Liver (tissue), 9 donors: ENCODE measurements around the gene ZNF280B. TPM values are rescaled to one million over a fixed set of nuclear protein-coding genes. Genes with fewer than 3 reads are reported as not detected.

Experiments
- DNase-seq: peaks from one replicate; pipeline ENCODE4 v3.0.0-alpha.2; 2017; ENCODE audit warnings: low spot score
- H3K27ac ChIP-seq, 2 donors: one replicate each; pipeline ENCODE4 v1.7.0; 2013; ENCODE audit warnings: inconsistent platforms in 2 of 2, low read length in 2 of 2, control low read depth in 1 of 2, low read depth in 1 of 2, mild to moderate bottlenecking in 1 of 2
- H3K27me3 ChIP-seq, 4 donors: one replicate each; pipeline versions ENCODE4 v1.6.1 to v1.7.0; 2013; ENCODE audit warnings: low read length in 3 of 4, inconsistent platforms in 1 of 4, mild to moderate bottlenecking in 1 of 4, moderate library complexity in 1 of 4; ENCODE audit not compliant: control insufficient read depth in 4 of 4, insufficient read depth in 4 of 4
- H3K36me3 ChIP-seq, 4 donors: one replicate each; pipeline versions ENCODE4 v1.6.1 to v1.7.0; 2013; ENCODE audit warnings: low read length in 3 of 4, mild to moderate bottlenecking in 3 of 4, low read depth in 1 of 4, moderate library complexity in 1 of 4; ENCODE audit not compliant: control insufficient read depth in 4 of 4, insufficient read depth in 3 of 4
- H3K4me1 ChIP-seq, 4 donors: one replicate each; pipeline versions ENCODE4 v1.6.1 to v1.7.0; 2013; ENCODE audit warnings: low read length in 3 of 4, mild to moderate bottlenecking in 3 of 4, moderate library complexity in 1 of 4; ENCODE audit not compliant: control insufficient read depth in 4 of 4, insufficient read depth in 4 of 4
- H3K4me3 ChIP-seq, 3 donors: one replicate each; pipeline versions ENCODE4 v1.6.1 to v1.7.0; 2013; ENCODE audit warnings: low read length in 3 of 3, control low read depth in 1 of 3, low read depth in 1 of 3, mild to moderate bottlenecking in 1 of 3
- H3K9ac ChIP-seq, 2 donors: one replicate each; pipeline ENCODE4 v1.7.0; 2013; ENCODE audit warnings: low read length in 2 of 2, mild to moderate bottlenecking in 2 of 2, moderate library complexity in 2 of 2, control low read depth in 1 of 2, low read depth in 1 of 2
- H3K9me3 ChIP-seq, 4 donors: one replicate each; pipeline versions ENCODE4 v1.6.1 to v1.7.0; 2013; ENCODE audit warnings: low read length in 3 of 4; ENCODE audit not compliant: control insufficient read depth in 4 of 4
- ATF3 ChIP-seq: IDR thresholded peaks from 2 replicates; pipeline ENCODE4 v1.6.1; 2016; ENCODE audit warnings: antibody characterized with exemption
- CTCF ChIP-seq: fragments of 150-350 bp; IDR thresholded peaks from 2 replicates; pipeline ENCODE4 v1.5.1; 2017; ENCODE audit warnings: improper control_type of control experiment, low read depth, low read length; ENCODE audit not compliant: missing input control
- EGR1 ChIP-seq, 2 donors: IDR thresholded peaks; 2 replicates each; pipeline ENCODE4 v1.6.1; 2016 to 2018; ENCODE audit warnings: antibody characterized with exemption in 2 of 2, low read depth in 2 of 2
- FOXA1 ChIP-seq: IDR thresholded peaks from 2 replicates; pipeline ENCODE4 v1.6.1; 2016; ENCODE audit warnings: antibody characterized with exemption
- FOXA2 ChIP-seq: IDR thresholded peaks from 2 replicates; pipeline ENCODE4 v1.6.1; 2016; ENCODE audit warnings: antibody characterized with exemption
- GABPA ChIP-seq, 2 donors: IDR thresholded peaks in 1 of 2; conservative IDR thresholded peaks in 1 of 2; 2 replicates each; pipeline ENCODE4 v1.6.1; 2016; ENCODE audit warnings: antibody characterized with exemption in 2 of 2, mild to moderate bottlenecking in 1 of 2, moderate library complexity in 1 of 2
- HNF4A ChIP-seq, 2 donors: conservative IDR thresholded peaks; 2 replicates each; pipeline ENCODE4 v1.6.1; 2016; ENCODE audit warnings: antibody characterized with exemption in 2 of 2, mild to moderate bottlenecking in 2 of 2
- HNF4G ChIP-seq: IDR thresholded peaks from 2 replicates; pipeline ENCODE4 v1.6.1; 2016; ENCODE audit warnings: antibody characterized with exemption
- JUND ChIP-seq, 2 donors: IDR thresholded peaks; 2 replicates each; pipeline ENCODE4 v1.6.1; 2016; ENCODE audit warnings: antibody characterized with exemption in 2 of 2
- NR2F2 ChIP-seq: IDR thresholded peaks from 2 replicates; pipeline ENCODE4 v1.6.1; 2016; ENCODE audit warnings: antibody characterized with exemption
- RAD21 ChIP-seq, 2 donors: IDR thresholded peaks; 2 replicates each; pipeline ENCODE4 v1.6.1; 2016; ENCODE audit warnings: antibody characterized with exemption in 2 of 2, mild to moderate bottlenecking in 2 of 2
- RXRA ChIP-seq, 2 donors: IDR thresholded peaks; 2 replicates each; pipeline ENCODE4 v1.6.1; 2017 to 2018; ENCODE audit warnings: antibody characterized with exemption in 2 of 2, mild to moderate bottlenecking in 1 of 2
- SP1 ChIP-seq: IDR thresholded peaks from 2 replicates; pipeline ENCODE4 v1.6.1; 2018; ENCODE audit warnings: antibody characterized with exemption, mild to moderate bottlenecking
- TAF1 ChIP-seq: conservative IDR thresholded peaks from 2 replicates; pipeline ENCODE4 v1.6.1; 2016; ENCODE audit warnings: antibody characterized with exemption, mild to moderate bottlenecking
- YY1 ChIP-seq: IDR thresholded peaks from 2 replicates; pipeline ENCODE4 v1.6.1; 2016; ENCODE audit warnings: antibody characterized with exemption, mild to moderate bottlenecking
- WGBS: extraction: QIAGEN DNeasy Blood & Tissue Kit; methylation state at CpG from one replicate; pipeline ENCODE4 v1.1.7; 2013; 5-methylcytosine and 5-hydroxymethylcytosine counted together
- polyA plus RNA-seq, 2 donors: library from polyadenylated mRNA; stranded (reverse) in 1 of 2; unstranded in 1 of 2; fragments of 200-250 nt in 1 of 2; fragments of >200 nt in 1 of 2; fragmentation: Nextera tagmentation in 1 of 2; extraction: Ambion mirVana in 1 of 2; gene quantifications; one replicate each; pipeline versions ENCODE4 v1.2.1 to v1.2.3, GENCODE V29; 2013 to 2015
- total RNA-seq, 2 donors: library from RNA; depleted of rRNA; stranded (reverse); fragments of >200 nt; gene quantifications; one replicate each; pipeline ENCODE4 v1.2.3, GENCODE V29; 2014
- TF ChIP-seq, protein P1 (sequence below): IDR thresholded peaks from 2 replicates; pipeline ENCODE4 v1.6.1; 2016; ENCODE audit warnings: antibody characterized with exemption
- TF ChIP-seq, protein P2 (sequence below): IDR thresholded peaks from 2 replicates; pipeline ENCODE4 v1.6.1; 2016; ENCODE audit warnings: antibody characterized with exemption
- TF ChIP-seq, protein P3 (sequence below): IDR thresholded peaks from 2 replicates; pipeline ENCODE4 v1.6.1; 2016; ENCODE audit warnings: antibody characterized with exemption, mild to moderate bottlenecking
- donor health status: healthy.
- donor health status: healthy.
- donor health status: healthy.
- donor health status: healthy.
- donor health status: healthy.

The ZNF280B gene
- total and polyA plus RNA-seq, 4 donors = 0.03 to 0.84 (median 0.06) TPM

DNA sequence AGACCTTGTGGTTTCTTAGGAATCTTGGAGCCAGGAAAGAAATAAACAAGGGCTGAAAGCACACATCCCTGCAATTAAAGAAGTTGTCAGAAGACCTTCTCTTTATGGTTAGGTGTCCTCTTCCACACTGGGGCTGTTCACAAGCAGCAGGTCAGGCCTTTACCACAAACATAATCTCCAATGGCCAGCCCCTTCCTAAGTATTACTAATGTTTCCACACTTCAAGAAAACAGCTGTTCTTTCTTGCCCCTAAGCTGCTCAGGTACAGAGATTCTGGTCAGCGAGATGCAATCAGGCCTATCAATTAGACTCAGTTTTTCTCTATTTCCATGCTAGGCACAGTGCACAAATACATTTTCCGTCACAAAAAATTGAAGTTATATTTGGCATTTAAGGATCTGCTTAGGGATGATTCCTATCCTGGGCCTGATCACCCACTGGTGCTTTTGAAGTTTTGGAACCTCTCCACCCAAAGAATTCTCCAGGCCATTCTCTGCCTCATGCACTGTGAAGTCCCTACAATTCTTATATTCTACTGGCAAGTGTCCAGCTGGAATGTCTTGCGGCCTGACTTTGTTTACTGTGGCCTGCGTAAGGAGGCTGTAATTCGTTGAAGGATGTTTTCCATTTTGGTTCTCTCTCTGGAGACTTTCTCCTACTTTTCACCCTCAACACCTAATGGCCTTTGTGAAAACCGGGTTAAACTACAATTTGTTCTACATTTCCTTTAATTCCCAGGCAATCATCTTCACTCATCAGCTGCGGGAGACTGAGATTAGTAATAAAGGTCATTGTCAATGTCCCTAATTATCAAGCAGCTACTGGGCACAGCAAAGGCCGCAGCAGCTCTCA is 45.4 kb upstream of the ZNF280B start:
- Histone ChIP-seq H3K4me3 (no peak overlapping the region), H3K27ac (no peak overlapping the region), H3K9ac (no peak overlapping the region), H3K27me3 (no peaks in the 10 kb centered on the region), H3K9me3 (no peaks in the 10 kb centered on the region), H3K4me1 (no peaks in the 10 kb centered on the region), H3K36me3 (no peaks in the 10 kb centered on the region)
- DNase-seq = no peak
- WGBS = 66% methylated on average over 8 of the region's 8 CpGs
- TF ChIP-seq, protein P1, sequence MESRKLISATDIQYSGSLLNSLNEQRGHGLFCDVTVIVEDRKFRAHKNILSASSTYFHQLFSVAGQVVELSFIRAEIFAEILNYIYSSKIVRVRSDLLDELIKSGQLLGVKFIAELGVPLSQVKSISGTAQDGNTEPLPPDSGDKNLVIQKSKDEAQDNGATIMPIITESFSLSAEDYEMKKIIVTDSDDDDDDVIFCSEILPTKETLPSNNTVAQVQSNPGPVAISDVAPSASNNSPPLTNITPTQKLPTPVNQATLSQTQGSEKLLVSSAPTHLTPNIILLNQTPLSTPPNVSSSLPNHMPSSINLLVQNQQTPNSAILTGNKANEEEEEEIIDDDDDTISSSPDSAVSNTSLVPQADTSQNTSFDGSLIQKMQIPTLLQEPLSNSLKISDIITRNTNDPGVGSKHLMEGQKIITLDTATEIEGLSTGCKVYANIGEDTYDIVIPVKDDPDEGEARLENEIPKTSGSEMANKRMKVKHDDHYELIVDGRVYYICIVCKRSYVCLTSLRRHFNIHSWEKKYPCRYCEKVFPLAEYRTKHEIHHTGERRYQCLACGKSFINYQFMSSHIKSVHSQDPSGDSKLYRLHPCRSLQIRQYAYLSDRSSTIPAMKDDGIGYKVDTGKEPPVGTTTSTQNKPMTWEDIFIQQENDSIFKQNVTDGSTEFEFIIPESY = no peak
- TF ChIP-seq GABPA (IDR thresholded peaks at IDR 0.05 in 1 of 2, conservative IDR thresholded peaks at IDR 0.05 in 1 of 2) (no peak), HNF4G (no peak), FOXA2 (no peak), RAD21 (IDR thresholded peaks at IDR 0.05) (no peak), CTCF (no peak), NR2F2 (no peak), RXRA (IDR thresholded peaks at IDR 0.05) (no peak), FOXA1 (no peak), HNF4A (conservative IDR thresholded peaks at IDR 0.05) (no peak), YY1 (no peak), SP1 (no peak), TAF1 (no peak), ATF3 (no peak), EGR1 (IDR thresholded peaks at IDR 0.05; ENCODE audit: low read depth in 2 of 2) (no peak), JUND (IDR thresholded peaks at IDR 0.05) (no peak)
- TF ChIP-seq, protein P2, sequence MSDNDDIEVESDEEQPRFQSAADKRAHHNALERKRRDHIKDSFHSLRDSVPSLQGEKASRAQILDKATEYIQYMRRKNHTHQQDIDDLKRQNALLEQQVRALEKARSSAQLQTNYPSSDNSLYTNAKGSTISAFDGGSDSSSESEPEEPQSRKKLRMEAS = no peak
- TF ChIP-seq, protein P3, sequence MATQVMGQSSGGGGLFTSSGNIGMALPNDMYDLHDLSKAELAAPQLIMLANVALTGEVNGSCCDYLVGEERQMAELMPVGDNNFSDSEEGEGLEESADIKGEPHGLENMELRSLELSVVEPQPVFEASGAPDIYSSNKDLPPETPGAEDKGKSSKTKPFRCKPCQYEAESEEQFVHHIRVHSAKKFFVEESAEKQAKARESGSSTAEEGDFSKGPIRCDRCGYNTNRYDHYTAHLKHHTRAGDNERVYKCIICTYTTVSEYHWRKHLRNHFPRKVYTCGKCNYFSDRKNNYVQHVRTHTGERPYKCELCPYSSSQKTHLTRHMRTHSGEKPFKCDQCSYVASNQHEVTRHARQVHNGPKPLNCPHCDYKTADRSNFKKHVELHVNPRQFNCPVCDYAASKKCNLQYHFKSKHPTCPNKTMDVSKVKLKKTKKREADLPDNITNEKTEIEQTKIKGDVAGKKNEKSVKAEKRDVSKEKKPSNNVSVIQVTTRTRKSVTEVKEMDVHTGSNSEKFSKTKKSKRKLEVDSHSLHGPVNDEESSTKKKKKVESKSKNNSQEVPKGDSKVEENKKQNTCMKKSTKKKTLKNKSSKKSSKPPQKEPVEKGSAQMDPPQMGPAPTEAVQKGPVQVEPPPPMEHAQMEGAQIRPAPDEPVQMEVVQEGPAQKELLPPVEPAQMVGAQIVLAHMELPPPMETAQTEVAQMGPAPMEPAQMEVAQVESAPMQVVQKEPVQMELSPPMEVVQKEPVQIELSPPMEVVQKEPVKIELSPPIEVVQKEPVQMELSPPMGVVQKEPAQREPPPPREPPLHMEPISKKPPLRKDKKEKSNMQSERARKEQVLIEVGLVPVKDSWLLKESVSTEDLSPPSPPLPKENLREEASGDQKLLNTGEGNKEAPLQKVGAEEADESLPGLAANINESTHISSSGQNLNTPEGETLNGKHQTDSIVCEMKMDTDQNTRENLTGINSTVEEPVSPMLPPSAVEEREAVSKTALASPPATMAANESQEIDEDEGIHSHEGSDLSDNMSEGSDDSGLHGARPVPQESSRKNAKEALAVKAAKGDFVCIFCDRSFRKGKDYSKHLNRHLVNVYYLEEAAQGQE = no peak
